Activated T-cell treated with anti-CD3 and anti-CD28 coated beads for 1 hour (primary cell): ENCODE results near the gene IGFBP5.

Experiments used
- DNase-seq: peaks from one replicate; pipeline ENCODE4 v3.0.0-alpha.2; 2020; ENCODE audit warnings: low read depth

Gene IGFBP5

GRCh38 chr2:216713691-216714336 lies 18.5 kb upstream of the IGFBP5 start:
- DNase-seq = no peak

GRCh38 chr2:216711348-216711747 lies 16.0 kb upstream of the IGFBP5 start:
- no peak for DNase-seq

DNA sequence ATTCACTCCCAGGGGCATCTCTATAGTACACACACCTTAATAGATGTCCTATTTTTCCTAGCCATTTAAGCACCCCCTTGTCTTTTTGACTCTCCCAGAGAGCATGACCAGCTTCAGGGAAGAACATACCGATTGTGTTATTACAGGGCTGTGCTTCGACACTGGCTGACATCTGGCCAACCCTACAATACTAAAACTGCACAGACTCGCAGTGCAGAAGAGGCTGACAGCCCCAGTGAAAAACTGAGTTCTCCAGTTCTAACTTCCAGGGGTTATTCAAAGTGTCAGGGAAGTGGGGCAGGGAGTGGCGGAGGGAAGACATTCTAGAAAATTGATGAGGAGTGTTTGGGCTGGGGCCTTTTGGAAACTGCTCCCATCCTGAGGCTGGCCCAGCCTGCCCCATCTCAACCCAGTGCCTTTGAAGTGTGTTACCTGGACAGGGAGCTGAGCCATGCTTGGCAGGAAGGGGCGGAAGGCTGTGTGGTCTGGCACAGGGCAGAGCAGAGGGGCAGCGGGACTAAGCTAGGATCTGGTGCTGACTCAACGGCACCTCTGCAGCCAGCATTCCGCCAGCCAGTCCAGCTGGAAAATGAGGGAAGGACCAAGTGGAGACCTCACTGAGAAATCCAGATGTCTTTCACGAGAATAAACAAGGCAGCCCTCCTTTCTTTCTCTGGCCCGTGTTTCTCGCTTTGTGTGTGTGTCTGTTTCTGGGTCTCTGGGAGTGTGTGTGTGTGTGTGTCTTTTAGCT lies 15.4 kb upstream of the IGFBP5 start:
- no peak for DNase-seq

- DNase-seq = no peak
Measured at GRCh38 chr2:216702756-216703155, 7.4 kb upstream of the IGFBP5 start.

DNA sequence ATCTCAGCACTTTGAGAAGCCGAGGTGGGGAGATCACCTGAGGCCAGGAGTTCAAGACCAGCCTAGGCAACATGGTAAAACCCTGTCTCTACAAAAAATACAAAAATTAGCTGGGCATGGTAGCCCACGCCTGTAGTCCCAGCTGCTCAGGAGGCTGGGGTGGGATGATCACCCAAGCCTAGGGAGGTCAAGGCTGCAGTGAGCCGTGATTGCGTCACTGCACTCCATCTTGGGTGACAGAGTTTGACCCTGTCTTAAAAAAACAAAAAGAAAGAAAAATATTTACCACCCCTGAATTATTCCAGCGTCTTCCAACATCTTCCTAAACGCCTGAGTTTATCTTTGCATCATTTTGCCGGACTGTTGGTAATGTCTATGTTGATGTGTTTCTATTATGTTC lies 6.2 kb upstream of the IGFBP5 start:
- no peak for DNase-seq

- no peak for DNase-seq
Measured at GRCh38 chr2:216700781-216701180, 5.4 kb upstream of the IGFBP5 start.

GRCh38 chr2:216700088-216700567 lies 4.8 kb upstream of the IGFBP5 start:
- DNase-seq = no peak

DNA sequence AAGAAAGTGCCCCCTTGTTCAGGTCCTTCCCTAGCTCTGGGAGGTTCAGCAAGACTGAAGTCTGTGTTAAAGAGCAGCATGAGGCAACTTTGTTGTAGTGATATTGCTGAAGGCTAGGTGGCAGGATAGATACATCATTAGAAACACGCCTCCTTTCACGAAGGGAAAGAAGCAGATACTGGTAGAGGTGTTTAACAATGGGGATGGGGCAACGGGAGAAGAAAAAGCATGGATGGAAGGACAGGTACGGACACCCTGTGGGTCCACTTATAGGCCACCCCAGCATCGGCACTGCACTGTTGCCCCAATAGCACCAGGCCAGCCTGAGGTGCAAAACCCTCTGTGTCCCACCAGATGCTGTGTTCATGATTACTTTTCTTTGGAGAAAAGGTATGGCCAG lies 3.5 kb upstream of the IGFBP5 start:
- no peak for DNase-seq

- no peak for DNase-seq
Measured at GRCh38 chr2:216698293-216698692, 2.9 kb upstream of the IGFBP5 start.

GRCh38 chr2:216696751-216697560 lies 1.6 kb upstream of the IGFBP5 start:
- DNase-seq = no peak

- DNase-seq = no peak
Measured at GRCh38 chr2:216696321-216696720, 972 bp upstream of the IGFBP5 start.

DNA sequence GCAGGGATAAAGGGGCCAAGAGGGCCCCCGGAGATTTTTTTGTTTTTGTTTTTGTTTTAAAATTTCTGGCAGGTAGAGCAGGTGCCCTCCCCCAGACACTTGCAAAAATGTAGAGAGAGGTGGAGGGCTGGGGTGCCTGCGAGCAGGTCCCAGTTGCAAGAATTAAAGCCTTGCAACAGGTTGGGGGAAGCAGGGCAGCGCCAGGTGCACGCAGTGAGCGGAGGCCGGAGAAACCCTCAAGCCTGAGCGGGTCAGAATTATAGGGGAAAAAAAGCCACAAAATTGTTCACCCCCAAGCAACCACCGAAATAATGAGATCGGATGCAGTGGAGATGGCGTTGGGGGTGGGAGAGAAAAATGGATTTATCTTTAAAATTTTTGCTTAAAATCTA lies 527 bp downstream of the IGFBP5 start:
- no peak for DNase-seq

DNA sequence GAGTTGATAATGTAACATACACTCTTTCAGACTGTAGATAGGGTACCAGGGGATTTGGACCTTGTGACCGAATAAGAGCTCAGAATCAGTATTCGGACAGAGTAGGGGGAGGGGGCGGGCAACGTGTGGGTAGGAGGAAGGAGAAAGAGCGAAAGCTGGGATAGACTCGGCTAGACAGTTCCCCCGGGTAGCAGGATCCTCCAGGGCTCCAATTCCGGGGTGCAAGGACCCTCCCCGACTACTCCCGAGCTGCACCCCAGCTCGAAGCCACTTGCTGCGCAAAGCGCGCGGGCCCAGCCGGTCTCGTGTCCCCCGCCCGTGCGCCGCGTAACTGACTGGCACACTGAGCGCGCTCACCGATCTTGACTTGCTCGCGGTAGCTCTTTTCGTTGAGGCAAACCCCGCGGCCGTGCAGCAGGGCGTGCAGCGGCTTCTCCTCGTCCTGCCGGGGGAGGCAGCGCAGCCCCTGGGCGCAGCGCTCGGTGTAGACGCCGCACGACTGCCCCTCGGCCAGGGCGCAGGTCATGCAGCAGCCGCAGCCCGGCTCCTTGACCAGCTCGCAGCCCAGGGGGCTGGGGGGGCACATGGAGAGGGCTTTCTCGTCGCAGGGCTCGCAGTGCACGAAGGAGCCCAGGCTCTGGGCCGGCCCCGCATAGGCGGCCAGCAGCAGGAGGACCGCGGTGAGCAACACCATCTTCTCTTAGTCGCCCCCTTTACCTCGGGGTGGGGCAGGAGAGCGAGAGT lies 1.1 kb downstream of the IGFBP5 start:
- peak; percentile 24 for DNase-seq

- no peak for DNase-seq
Measured at GRCh38 chr2:216693414-216694080, 1.8 kb downstream of the IGFBP5 start.

- DNase-seq = peak; percentile 46
Measured at GRCh38 chr2:216692636-216693413, 2.5 kb downstream of the IGFBP5 start.

- DNase-seq = no peak
Measured at GRCh38 chr2:216690853-216691741, 4.3 kb downstream of the IGFBP5 start.

GRCh38 chr2:216690456-216690852 lies 4.9 kb downstream of the IGFBP5 start:
- DNase-seq = no peak

DNA sequence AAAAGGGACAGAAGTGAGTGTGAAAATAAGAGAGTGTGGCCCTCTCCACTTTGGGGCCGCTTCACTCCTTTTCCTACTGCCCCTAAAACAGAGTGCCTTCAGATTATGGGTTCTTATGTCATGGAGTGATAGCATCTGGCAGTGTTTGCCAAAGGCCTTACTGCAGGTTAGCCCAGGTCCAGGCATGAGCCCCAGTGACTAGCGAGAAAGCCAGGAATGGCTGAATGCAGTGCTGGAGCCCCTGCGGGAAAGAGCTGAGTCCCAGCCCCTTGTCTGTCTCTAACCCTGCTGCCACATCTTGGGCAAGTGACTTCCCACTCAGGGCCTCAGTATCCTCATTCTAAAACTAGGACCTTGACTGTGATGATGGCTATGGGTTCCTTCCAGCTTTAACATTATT lies 6.0 kb downstream of the IGFBP5 start:
- no peak for DNase-seq

- DNase-seq = no peak
Measured at GRCh38 chr2:216688731-216689340, 6.5 kb downstream of the IGFBP5 start.
